Endothelial cell of hepatic sinusoid (primary cell): ENCODE measurements around the gene PDE6A.

ENCODE experiments used
- in situ Hi-C: cut with HindIII; loops from 2 replicates; pipeline ENCODE4 v1.10.0; 2017; ENCODE audit warnings: low sequenced_read_pairs

PDE6A gene

GRCh38 chr5:149932445-149933350, 11.9 kb downstream of the PDE6A start:
- in situ Hi-C loops, result no loop called here

- in situ Hi-C loops, result no loop called here
Measured at GRCh38 chr5:149931992-149932436, 12.6 kb downstream of the PDE6A start.

- in situ Hi-C loops, result no loop called here
Measured at GRCh38 chr5:149930749-149931574, 13.6 kb downstream of the PDE6A start.

GRCh38 chr5:149930043-149930748, 14.4 kb downstream of the PDE6A start:
- in situ Hi-C loops, result no loop called here

- in situ Hi-C loops, result no loop called here
Measured at GRCh38 chr5:149924486-149924885, 20.1 kb downstream of the PDE6A start.

- in situ Hi-C loops, result no loop called here
Measured at GRCh38 chr5:149922950-149923349, 21.6 kb downstream of the PDE6A start.

GRCh38 chr5:149921597-149921996, 23.0 kb downstream of the PDE6A start:
- in situ Hi-C loops, result no loop called here

GRCh38 chr5:149917073-149917676, 27.4 kb downstream of the PDE6A start:
- in situ Hi-C loops, result no loop called here

GRCh38 chr5:149916334-149917072, 28.1 kb downstream of the PDE6A start:
- in situ Hi-C loops, result no loop called here

- in situ Hi-C loops, result no loop called here
Measured at GRCh38 chr5:149915392-149916260, 29.0 kb downstream of the PDE6A start.

- in situ Hi-C loops, result no loop called here
Measured at GRCh38 chr5:149913436-149914419, 30.9 kb downstream of the PDE6A start.

GRCh38 chr5:149912226-149912871, 32.2 kb downstream of the PDE6A start:
- in situ Hi-C loops, result no loop called here

- in situ Hi-C loops, result no loop called here
Measured at GRCh38 chr5:149911031-149911430, 33.6 kb downstream of the PDE6A start.

- in situ Hi-C loops, result no loop called here
Measured at GRCh38 chr5:149907828-149908227, 36.8 kb downstream of the PDE6A start.

- in situ Hi-C loops, result no loop called here
Measured at GRCh38 chr5:149904977-149905376, 39.6 kb downstream of the PDE6A start.

- in situ Hi-C loops, result no loop called here
Measured at GRCh38 chr5:149904293-149904886, 40.2 kb downstream of the PDE6A start.

- in situ Hi-C loops, result no loop called here
Measured at GRCh38 chr5:149903404-149903803, 41.2 kb downstream of the PDE6A start.
